Measurements from ENCODE around the gene FKBP5. TPM values are rescaled to one million over a fixed set of nuclear protein-coding genes. Genes with fewer than 3 reads are reported as not detected.

Gene FKBP5
- total and polyA plus RNA-seq, 3 donors from 2014 or later = 86.8 to 185 (median 156) TPM

DNA sequence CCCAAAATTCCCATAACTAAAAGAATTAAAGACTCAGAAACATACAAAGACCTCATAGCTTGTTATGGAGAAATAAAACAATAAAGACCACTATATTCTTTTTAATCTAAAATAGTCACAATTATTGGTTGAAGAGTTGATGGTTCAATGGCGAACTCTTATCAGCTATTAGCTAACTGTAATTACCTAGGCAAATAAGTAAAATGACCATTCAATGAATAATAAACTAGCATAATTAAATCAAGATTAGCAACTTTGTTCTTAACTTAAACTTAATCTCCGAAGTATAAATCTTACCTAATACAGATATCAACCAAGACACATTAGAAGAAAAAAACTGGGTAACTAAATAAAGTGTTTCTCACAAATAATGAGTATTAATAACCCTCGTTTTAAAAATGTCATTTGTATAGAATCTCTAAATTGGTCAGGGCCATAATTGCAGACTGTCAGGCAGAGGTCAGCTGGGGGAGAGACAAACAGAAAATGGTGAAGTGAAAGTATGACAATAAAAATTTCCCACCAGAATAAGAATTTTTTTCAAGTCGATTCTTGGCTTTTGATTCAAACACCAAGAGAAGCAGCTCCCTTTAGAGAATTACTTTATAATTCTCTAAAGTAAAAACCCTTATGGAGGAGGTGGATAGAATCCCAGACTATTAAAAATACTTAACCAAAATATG, 1.7 kb downstream of the FKBP5 start:
- WGBS, 2 donors = 12 to 13% methylated on average over 4 of the region's 4 CpGs
- TF ChIP-seq POLR2A (IDR thresholded peaks at IDR 0.05) = no peak
- TF ChIP-seq, protein P1, sequence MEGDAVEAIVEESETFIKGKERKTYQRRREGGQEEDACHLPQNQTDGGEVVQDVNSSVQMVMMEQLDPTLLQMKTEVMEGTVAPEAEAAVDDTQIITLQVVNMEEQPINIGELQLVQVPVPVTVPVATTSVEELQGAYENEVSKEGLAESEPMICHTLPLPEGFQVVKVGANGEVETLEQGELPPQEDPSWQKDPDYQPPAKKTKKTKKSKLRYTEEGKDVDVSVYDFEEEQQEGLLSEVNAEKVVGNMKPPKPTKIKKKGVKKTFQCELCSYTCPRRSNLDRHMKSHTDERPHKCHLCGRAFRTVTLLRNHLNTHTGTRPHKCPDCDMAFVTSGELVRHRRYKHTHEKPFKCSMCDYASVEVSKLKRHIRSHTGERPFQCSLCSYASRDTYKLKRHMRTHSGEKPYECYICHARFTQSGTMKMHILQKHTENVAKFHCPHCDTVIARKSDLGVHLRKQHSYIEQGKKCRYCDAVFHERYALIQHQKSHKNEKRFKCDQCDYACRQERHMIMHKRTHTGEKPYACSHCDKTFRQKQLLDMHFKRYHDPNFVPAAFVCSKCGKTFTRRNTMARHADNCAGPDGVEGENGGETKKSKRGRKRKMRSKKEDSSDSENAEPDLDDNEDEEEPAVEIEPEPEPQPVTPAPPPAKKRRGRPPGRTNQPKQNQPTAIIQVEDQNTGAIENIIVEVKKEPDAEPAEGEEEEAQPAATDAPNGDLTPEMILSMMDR (IDR thresholded peaks at IDR 0.05) = no peak
- Histone ChIP-seq H3K4me3 (peak overlapping the region; percentile 96 to 100), H3K4me1 (peaks cover 33% of the 10 kb centered on the region), H3K9me3 (no peaks in the 10 kb centered on the region), H3K36me3 (ENCODE audit: low read depth, missing control alignments) (no peaks in the 10 kb centered on the region), H3K27ac (peak overlapping the region; percentile 99 to 100), H3K27me3 (no peaks in the 10 kb centered on the region)
- no peak for DNase-seq
- intact Hi-C loops (cut with DNase I; ENCODE audit: low total_unique reads) = loop anchor here (5.0 kb wide), 2 partner anchors 40 to 85 kb away; no protein-coding TSS in a partner anchor

DNA sequence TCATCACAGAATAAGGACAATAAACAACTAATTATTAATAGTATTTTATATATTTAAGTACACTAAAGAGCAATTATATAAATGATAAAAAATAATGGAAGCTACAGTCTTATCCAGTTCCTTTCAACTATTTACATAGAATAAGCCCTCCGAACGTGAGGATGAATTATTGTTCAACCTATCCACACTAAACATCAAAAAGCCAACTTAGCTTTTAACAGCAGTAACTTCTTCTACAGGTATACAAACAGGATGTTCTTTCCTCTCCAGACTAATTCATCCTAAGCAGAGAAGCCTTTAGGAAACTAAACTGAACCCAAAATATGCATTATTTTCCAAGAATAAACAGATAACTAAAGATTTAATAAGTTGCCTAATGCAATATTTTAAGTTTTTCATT, 2.3 kb downstream of the FKBP5 start:
- Histone ChIP-seq H3K36me3 (ENCODE audit: low read depth, missing control alignments) (no peaks in the 10 kb centered on the region), H3K27me3 (no peaks in the 10 kb centered on the region), H3K4me3 (peak overlapping the region; percentile 96 to 100), H3K27ac (peak overlapping the region; percentile 99 to 100), H3K4me1 (peaks cover 31% of the 10 kb centered on the region), H3K9me3 (no peaks in the 10 kb centered on the region)
- DNase-seq = no peak
- 21 to 30% methylated on average over 2 of the region's 2 CpGs for WGBS, 2 donors
- intact Hi-C loops (cut with DNase I; ENCODE audit: low total_unique reads) = loop anchor here (5.0 kb wide), 2 partner anchors 41 to 84 kb away; no protein-coding TSS in a partner anchor
- no peak for TF ChIP-seq POLR2A (IDR thresholded peaks at IDR 0.05)
- TF ChIP-seq, protein P1 (IDR thresholded peaks at IDR 0.05) = no peak

DNA sequence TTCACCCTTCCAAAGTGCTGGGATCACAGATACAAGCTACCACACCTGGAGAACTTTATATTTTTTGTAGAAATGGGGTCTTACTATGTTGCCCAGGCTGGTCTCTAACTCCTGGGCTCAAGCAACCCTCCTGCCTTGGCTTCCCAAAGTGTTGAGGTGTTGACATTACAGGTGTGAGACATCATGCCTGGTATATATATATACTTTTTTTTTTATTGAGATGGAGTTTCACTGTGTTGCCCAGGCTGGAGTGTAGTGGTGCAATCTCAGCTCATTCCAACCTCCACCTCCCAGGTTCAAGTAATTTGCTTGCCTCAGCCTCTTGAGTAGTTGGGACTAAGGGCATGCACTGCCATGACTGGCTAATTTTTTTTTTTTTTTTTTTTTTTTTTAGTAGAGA, 5.4 kb downstream of the FKBP5 start:
- no peak for DNase-seq
- TF ChIP-seq, protein P1 (IDR thresholded peaks at IDR 0.05) = no peak
- TF ChIP-seq POLR2A (IDR thresholded peaks at IDR 0.05) = no peak
- Histone ChIP-seq H3K4me3 (no peak overlapping the region), H3K9me3 (no peaks in the 10 kb centered on the region), H3K27ac (peak overlapping the region; percentile 11 to 99), H3K27me3 (no peaks in the 10 kb centered on the region), H3K36me3 (ENCODE audit: low read depth, missing control alignments) (peaks cover 4% of the 10 kb centered on the region), H3K4me1 (peaks cover 35% of the 10 kb centered on the region)
- intact Hi-C loops (cut with DNase I; ENCODE audit: low total_unique reads) = no loop called here

DNA sequence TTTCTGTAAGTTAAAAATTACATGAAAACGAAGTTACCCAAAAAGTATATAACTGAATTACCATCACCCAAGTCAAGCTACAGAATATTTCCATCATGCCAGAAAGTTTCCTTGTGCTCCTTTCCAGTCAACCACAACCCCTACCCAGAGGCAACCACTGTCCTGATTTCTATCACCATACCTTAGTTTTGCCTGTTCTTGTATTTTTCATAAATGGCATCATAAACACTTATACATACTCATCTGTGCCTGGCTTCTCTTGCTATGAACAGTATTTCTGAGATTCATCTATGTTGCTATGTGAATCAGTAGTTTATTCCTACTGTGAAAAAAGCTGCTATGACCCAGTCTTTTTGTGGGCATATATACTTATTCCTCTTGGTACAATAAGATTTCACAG, 7.4 kb downstream of the FKBP5 start:
- H3K9me3 ChIP-seq = no peaks in the 10 kb centered on the region
- peaks cover 48% of the 10 kb centered on the region for H3K4me1 ChIP-seq
- H3K36me3 ChIP-seq (ENCODE audit: low read depth, missing control alignments) = peaks cover 4% of the 10 kb centered on the region
- DNase-seq = no peak
- 69 to 71% methylated on average over 1 of the region's 1 CpG for WGBS, 2 donors
- intact Hi-C loops (cut with DNase I; ENCODE audit: low total_unique reads) = no loop called here
- H3K27ac ChIP-seq = peak overlapping the region in 1 of 2 donors; percentile 99
- no peak overlapping the region for H3K4me3 ChIP-seq
- TF ChIP-seq, protein P1 (IDR thresholded peaks at IDR 0.05) = no peak
- no peak for TF ChIP-seq POLR2A (IDR thresholded peaks at IDR 0.05)
- H3K27me3 ChIP-seq = no peaks in the 10 kb centered on the region

DNA sequence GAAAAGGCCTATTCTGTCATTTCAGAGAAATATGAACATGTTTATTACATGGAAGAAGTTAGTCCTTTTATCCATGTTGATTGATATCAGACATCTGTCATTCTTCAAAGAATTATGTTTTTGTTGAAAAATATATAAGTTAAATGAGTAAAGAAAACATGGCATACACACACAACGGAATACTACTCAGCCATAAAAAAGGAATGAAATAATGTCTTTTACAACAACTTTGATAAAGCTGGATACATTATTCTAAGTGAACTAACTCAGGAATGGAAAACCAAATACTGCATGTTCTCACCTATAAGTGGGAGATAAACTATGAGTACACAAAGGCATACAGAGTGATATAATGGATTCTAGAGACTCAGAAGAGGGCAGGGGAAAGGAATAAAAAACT, 9.3 kb downstream of the FKBP5 start:
- no peak for DNase-seq
- H3K4me1 ChIP-seq = peaks cover 64% of the 10 kb centered on the region
- H3K4me3 ChIP-seq = no peak overlapping the region
- intact Hi-C loops (cut with DNase I; ENCODE audit: low total_unique reads) = no loop called here
- H3K27ac ChIP-seq = peak overlapping the region in 1 of 2 donors; percentile 31
- peaks cover 4% of the 10 kb centered on the region for H3K36me3 ChIP-seq (ENCODE audit: low read depth, missing control alignments)
- WGBS, 2 donors = 86 to 93% methylated on average over 1 of the region's 1 CpG
- H3K9me3 ChIP-seq = no peaks in the 10 kb centered on the region
- H3K27me3 ChIP-seq = no peaks in the 10 kb centered on the region
- no peak for TF ChIP-seq POLR2A (IDR thresholded peaks at IDR 0.05)
- TF ChIP-seq, protein P1 (IDR thresholded peaks at IDR 0.05) = no peak

Measured in testis (tissue), 3 donors.